ENCODE measurements around the gene ABI1.

Gene ABI1

DNA sequence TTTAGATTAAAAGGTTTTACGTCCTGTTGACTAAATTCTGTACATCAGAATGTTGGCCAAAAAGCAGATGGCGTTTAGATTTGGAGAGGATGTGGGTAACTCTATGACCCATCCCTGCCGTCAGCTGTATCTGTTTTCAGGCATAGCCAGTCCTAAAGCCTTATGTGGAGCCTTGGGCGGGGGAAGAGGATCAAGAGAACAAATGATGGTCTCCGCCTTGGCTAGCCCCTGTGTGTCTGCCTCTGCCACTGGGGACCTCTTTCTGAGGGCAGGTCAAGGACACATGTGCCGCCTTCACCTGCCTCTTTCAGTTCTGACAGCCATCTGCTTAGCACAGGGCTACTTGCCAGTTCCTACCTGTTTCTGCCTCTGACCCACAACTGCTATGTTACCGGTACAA, 139.2 kb downstream of the ABI1 start:
- H3K4me3 ChIP-seq (ENCODE audit: low read depth, low read length), result no peak overlapping the region

DNA sequence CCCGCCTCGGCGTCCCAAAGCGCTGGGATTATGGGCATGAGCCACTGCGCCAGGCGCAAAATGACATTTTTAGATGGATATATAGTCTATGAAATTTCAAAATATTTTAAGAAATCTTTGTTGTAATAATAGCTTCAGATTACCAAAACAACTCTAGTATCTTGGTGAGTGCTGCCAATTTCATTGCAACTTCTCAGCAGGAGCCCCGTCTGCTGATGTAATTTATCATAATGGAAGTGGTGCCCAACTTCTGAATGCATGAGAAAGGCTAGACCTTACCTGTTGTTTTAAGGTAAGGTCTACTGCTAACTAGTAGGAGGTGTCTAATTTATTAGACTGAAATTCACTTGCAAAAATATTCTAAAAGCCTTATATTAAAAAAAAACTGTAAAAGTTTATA, 143.3 kb downstream of the ABI1 start:
- no peak overlapping the region for H3K4me3 ChIP-seq (ENCODE audit: low read depth, low read length)

DNA sequence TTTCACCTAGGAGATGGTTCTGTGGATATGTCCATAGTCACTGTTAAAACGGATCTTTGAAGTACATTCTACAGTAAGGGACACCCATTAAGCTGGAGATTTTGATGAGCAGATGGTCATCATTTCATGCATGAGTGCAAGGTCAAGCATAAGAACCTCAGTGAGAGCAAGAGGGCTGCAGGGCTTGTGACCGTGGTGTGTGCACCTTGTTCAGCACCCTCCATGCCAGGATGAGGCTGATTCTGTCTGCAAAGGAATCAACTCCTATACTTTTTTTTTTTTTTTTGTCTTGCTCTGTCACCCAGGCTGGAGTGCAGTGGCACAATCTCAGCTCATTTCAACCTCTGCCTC, 145.6 kb downstream of the ABI1 start:
- no peak overlapping the region for H3K4me3 ChIP-seq (ENCODE audit: low read depth, low read length)

DNA sequence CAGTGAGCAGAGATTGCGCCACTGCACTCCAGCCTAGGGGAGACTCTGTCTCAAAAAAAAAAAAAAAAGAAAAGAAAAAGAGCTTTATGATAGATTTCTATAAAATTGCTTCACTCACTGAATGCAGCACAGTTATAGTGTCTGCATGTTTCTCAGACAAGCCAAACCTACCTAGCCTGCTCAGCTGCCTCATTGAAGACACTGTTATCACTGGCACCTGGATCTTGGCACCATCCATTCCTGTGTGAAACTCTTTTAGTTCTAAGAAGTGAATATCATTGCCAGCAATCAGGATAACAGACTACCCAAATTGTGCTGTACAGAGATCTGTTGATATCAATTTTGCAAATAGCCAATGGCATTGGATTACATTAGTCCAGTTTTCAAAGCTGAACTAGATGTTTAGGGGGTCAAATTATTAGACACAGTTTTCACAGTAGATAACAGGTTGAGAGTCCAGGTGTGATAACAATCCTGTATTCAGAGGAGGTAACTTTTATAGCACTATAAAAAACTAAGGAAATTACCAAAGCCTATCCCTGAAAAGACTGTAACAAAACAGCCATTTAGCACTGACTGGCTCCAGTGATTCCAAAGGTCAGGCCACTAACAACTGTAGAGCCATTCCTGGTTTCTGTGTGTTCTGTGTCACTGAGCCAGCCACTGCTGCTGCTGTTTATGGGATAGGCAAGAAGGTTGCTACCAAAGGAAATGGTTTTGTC, 146.2 kb downstream of the ABI1 start:
- H3K4me3 ChIP-seq (ENCODE audit: low read depth, low read length), result no peak overlapping the region

DNA sequence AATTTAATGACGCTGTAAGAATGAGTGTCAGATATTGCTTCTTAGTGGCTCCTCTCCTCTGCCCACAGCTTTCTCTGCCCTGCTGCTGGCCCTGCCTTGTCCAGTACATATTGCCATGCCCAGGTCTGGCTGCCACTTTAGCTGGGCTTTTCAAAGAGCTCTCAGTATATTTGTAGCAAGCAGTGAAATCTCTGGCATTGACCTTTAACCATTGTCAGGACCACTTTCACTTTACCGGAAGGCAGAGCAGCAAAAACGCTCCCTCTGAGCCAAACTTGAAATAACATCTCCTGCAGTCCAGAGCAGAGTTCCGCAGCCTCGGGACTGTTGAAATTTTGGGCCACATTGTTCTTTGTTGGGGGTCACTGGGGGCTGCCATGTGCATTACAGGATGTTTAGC, 149.4 kb downstream of the ABI1 start:
- H3K4me3 ChIP-seq (ENCODE audit: low read depth, low read length), result no peak overlapping the region

DNA sequence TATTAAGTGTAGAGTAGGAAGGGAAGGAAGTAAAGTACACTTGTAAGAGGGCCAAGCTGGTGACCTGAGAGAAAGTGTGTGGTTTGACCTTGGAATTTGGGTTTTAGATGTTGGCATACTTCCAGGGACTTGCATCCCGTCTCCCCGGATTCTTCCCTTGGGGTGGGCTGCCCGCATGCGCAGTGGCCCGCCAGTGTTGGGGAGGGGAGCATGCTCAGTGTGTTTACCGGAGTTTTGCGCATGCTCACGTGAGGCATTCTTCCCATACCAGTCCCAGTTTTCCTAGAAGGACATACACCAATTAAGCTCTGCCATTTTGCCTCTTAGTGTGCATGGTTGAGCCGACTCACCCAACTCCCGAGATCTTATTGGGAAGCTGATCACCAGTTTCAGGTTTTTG, 153.8 kb downstream of the ABI1 start:
- no peak overlapping the region for H3K4me3 ChIP-seq (ENCODE audit: low read depth, low read length)

DNA sequence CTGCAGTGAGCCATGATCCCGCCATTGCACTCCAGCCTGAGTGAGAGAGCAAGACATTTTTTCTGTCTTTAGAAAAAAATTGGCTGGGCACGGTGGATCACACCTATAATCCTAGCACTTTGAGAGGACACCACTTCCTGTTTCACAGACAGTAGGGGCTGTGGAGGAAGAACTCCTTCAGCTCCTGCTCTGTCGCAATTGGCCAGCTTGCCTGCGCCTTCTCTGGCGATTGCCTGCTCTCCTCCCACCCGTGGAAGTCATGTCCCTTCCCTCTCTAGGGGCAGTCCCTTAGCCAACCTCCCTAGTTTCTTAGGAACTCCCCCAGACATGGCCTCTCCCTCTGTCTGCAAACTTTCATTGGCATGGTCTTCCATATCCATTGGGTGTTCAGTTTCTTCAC, 154.6 kb downstream of the ABI1 start:
- no peak overlapping the region for H3K4me3 ChIP-seq (ENCODE audit: low read depth, low read length)

DNA sequence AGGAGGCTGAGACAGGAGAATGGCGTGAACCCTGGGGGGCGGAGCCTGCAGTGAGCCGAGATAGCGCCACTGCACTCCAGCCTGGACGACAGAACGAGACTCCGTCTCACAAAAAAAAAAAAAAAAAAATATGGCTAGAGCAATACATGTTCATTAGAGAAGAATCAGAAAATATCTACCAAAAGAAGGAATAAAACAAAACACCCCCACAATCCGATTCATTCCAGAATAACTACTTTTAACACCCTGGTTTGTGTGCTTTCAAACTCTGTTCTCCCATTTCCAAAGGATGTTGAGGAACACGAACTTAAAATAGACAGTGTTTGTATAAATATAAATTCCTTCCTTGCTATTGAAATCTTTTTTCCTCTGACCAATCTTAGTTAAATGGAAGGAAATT, 156.8 kb downstream of the ABI1 start:
- no peak overlapping the region for H3K4me3 ChIP-seq (ENCODE audit: low read depth, low read length)

DNA sequence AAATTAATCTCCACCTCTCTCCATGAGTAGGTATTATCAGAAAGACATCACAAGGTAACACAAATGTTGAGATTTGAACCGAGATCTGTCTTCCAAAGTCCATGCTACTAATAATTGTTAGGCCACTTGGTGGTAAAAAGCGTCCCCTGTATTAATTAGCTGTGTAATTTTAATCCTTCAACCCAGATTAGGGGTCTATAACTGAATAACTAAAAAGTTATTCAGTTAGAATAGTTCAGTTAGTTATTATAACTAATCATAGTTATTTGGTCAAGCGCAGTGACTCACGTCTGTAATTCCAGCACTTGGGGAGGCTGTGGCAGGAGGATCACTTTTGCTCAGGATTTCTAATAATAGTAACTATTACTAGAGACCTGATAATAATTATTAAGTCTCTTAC, 157.7 kb downstream of the ABI1 start:
- no peak overlapping the region for H3K4me3 ChIP-seq (ENCODE audit: low read depth, low read length)

DNA sequence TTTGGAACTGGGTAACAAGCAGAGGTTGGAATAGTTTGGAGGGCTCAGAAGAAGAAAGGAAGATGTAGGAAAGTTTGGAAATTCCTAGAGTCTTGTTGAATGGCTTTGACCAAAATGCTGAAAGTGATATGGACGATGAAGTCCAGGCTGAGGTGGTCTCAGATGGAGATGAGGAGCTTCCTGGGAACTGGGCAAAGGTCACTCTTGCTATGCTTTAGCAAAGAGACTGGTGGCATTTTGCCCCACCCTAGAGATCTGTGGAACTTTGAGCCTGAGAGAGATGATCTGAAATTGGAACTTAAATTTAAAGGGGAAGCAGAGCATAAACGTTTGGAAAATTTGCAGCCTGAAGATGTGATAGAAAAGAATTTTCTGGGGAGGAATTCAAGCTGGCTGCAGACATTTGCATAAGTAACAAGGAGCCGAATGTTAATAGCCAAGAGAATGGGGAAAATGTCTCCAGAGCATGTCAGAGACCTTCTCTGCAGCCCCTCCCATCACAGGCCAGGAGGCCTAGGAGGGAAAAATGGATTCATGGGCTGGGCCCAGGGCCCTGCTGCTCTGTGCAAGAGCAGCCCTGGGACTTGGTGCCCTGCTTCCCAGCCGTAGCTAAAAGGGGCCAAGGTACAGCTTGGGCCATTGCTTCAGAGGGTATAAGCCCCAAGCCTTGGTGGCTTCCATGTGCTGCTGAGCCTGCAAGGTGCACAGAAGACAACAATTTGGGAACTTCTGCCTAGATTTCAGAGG, 159.7 kb downstream of the ABI1 start:
- H3K4me3 ChIP-seq (ENCODE audit: low read depth, low read length), result no peak overlapping the region

DNA sequence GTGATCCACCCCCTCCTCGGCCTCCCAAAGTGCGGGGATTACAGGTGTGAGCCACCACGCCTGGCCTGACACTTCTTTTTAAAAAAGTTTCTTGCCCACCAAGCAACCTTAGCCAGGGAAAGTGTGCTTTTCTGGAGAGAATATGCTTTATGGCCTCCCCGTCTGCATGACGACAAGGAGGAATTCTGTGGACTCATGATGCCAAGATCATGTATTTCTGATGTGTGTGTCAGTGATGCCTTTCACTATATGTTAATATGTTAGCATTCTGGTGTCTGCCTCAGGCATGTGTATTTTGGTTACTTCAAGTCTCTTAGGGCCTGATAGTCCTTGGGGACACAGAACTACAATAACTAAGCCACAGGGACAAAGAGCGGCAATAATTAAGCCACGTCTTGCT, 161.1 kb downstream of the ABI1 start:
- H3K4me3 ChIP-seq (ENCODE audit: low read depth, low read length), result no peak overlapping the region

DNA sequence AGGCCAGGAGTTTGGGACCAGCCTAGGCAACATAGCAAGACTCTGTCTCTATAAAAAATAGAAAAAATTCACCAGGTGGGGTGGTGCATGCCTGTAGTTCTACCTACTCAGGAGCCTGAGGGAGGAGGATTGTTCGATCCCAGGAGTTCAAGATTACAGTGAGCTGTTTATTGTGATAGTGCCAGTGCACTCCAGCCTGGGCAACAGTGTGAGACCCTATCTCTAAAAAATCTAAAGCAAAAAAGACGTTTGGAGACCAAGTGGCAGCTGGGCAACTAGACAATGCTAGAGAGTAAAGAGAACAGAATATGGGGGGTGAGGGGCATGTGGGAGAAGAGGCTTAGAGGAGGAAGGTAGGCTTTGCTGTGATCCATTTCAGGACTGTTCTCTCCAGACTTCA, 161.8 kb downstream of the ABI1 start:
- no peak overlapping the region for H3K4me3 ChIP-seq (ENCODE audit: low read depth, low read length)

DNA sequence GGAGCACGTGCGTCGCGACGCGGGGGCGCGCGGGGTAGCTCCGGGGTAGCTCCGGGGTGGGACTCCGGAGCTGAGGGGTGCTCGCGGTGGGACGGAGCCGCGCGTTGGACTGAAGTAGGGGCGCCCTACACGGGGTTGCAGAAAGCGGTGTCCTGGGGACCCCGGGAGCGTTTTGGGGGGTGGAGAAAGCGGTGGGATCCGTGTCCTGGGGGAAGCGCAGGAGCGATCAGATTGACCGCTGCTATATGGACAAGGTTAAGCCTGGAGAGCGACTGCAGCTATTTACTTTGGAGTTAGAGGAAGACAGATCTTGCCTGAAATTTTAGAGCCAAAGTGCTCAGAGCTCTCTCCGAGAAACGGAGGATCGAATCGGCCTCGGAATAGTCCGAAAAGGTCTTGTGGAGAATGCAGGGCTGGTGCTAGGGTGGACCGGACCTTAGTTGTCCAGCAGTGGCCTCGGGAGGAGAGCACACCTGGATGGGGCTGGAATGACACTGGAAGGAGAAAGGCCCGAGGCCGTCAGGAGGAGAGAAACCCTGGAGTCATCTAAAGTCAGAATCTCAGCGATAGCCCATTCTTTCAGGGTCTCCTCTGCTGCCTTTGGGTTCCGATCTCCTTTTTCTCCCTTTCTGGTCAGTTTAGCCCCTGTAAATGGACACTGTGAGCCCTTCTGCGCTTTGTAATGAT, 162.7 kb downstream of the ABI1 start:
- H3K4me3 ChIP-seq (ENCODE audit: low read depth, low read length), result peak overlapping the region; percentile 85

DNA sequence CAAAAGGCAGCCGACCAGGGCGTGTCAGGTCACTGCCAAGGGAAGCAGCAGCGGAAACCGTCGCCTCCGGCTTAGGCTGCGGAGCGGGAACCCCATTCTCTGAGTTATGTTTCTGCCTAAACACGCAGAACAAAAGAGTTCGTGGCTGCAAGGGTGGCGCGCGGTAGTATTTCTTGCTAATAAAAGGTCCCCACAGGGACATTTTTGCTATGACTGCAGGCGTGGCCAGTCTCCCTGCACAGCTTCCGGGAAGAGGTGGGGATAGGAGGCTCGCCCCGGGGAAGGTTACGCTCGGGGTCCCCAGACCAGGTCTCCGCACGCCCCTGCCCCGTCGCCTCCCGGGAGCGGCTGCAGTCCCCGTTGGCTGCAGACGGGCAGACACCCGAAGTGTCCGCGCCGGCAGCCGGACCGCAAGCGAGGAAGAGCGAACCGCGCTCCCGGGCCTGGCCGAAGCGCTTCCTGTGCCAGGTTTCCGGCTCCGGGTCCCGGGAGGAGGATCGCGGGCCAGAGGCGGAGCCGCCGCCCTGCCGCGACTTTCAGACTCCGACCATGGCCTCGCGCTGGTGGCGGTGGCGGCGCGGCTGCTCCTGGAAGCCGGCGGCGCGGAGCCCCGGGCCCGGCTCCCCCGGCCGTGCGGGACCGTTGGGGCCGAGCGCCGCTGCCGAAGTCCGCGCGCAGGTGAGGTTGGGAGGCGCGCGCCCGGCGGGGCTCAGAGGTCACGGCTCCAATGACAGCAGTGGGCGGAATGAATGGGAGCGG, 163.4 kb downstream of the ABI1 start, which contains the start of gene PDSS1:
Gene PDSS1 (plus strand): TSS at position 539 of the 759 bp plus-strand sequence. CDS start 11 bp downstream, at position 550.
- H3K4me3 ChIP-seq (ENCODE audit: low read depth, low read length), result peak within 1 kb of the TSS; percentile 85

DNA sequence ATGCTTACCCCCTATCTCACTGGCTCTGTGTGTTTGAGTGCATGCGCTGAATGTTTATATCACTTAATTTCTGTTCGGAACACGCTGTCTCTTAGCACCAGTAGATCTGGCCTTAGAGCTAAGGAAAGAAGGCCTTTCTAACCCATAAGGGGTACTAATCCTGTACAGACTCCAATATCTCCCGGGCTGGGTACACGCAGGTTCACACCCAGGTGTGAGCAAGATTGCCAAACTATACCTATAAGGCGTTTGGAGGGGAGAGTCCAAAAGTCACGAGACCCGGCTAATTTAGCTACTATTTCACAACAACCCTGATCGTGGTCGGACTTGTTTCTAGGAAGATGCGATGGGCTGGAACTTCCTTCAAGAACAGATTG, 164.0 kb downstream of the ABI1 start:
- H3K4me3 ChIP-seq (ENCODE audit: low read depth, low read length), result peak overlapping the region; percentile 85

Measured in iPS-11a (cell line).